Measurements from ENCODE around the gene NUAK1.

DNA sequence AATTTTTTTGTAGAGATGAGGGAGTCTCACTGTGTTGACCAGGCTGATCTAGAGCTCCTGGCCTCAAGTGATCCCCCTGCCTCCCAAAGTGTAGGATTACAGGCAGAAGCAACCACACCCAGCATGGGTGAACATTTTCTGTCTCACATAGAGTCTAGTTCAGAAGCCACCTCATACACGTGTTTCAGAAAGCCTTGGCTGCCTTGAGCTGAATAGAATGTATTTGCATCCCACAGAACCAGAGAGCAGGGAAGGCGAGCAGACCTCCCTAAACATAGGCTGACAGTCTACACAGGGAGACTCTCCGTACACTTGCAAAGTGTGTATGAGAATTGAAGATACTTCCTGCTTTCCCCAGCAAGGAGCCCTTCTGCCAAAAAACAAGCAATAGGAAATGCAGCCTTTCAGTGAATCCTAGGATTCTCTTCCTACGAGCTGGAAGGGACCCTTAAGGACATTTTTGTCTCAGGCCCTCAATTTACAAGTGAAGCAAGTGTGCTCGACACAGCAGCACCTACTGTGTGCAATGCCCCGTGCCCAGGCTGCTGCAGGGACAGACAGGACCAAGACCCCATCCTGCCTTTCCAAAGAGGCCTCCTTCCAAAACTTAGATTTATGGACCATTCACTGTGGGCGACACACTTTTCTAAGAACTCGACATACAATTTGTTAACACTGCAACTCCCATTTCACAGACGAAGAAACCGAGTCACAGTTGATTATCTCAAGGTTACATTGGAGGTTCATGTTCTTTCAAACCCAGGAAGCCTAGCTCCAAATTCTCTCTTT lies 11.2 kb downstream of the NUAK1 start:
- TF ChIP-seq, protein P1, sequence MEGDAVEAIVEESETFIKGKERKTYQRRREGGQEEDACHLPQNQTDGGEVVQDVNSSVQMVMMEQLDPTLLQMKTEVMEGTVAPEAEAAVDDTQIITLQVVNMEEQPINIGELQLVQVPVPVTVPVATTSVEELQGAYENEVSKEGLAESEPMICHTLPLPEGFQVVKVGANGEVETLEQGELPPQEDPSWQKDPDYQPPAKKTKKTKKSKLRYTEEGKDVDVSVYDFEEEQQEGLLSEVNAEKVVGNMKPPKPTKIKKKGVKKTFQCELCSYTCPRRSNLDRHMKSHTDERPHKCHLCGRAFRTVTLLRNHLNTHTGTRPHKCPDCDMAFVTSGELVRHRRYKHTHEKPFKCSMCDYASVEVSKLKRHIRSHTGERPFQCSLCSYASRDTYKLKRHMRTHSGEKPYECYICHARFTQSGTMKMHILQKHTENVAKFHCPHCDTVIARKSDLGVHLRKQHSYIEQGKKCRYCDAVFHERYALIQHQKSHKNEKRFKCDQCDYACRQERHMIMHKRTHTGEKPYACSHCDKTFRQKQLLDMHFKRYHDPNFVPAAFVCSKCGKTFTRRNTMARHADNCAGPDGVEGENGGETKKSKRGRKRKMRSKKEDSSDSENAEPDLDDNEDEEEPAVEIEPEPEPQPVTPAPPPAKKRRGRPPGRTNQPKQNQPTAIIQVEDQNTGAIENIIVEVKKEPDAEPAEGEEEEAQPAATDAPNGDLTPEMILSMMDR (IDR thresholded peaks at IDR 0.05 in 4 of 5, conservative IDR thresholded peaks at IDR 0.05 in 1 of 5), result no peak
- TF ChIP-seq POLR2A (IDR thresholded peaks at IDR 0.05), result no peak
